AG20443 (cell line): ENCODE results near the gene EAPP.
A peak's percentile ranks its signal among the peaks of the same experiment; 100 is the strongest.
"Not testable (repeated sequence)": the region's sequence is repeated elsewhere in the genome, so short reads cannot be mapped to it uniquely, and the experiment has no call there.

ENCODE experiments used
- DNase-seq: peaks from one replicate; pipeline ENCODE4 v3.0.0; 2012; ENCODE audit warnings: low spot score, mixed read lengths

Gene EAPP

GRCh38 chr14:34539407-34540180 lies at the start of gene EAPP:
EAPP (minus strand) TSS chr14:34539701; CDS start chr14:34539628, 73 bp downstream.
- peak; percentile 98 for DNase-seq

- DNase-seq: no peak
Measured at GRCh38 chr14:34583525-34583924, 44.0 kb upstream of the EAPP start.

- DNase-seq: no peak
Measured at GRCh38 chr14:34582117-34582680, 42.7 kb upstream of the EAPP start.

GRCh38 chr14:34580381-34580780 lies 40.9 kb upstream of the EAPP start:
- no peak for DNase-seq

GRCh38 chr14:34571771-34572170 lies 32.3 kb upstream of the EAPP start:
- no peak for DNase-seq

GRCh38 chr14:34569750-34570149 lies 30.2 kb upstream of the EAPP start:
- no peak for DNase-seq

- no peak for DNase-seq
Measured at GRCh38 chr14:34568803-34569202, 29.3 kb upstream of the EAPP start.

GRCh38 chr14:34562776-34563150 lies 23.3 kb upstream of the EAPP start:
- DNase-seq: no peak

- DNase-seq: not testable (repeated sequence)
Measured at GRCh38 chr14:34562037-34562775, 22.7 kb upstream of the EAPP start.

- not testable (repeated sequence) for DNase-seq
Measured at GRCh38 chr14:34556498-34556829, 17.0 kb upstream of the EAPP start.

- not testable (repeated sequence) for DNase-seq
Measured at GRCh38 chr14:34555583-34556497, 16.3 kb upstream of the EAPP start.

GRCh38 chr14:34554540-34555250 lies 15.2 kb upstream of the EAPP start:
- DNase-seq: no peak

GRCh38 chr14:34549276-34549966 lies 9.9 kb upstream of the EAPP start:
- DNase-seq: not testable (repeated sequence)

GRCh38 chr14:34548472-34548981 lies 9.0 kb upstream of the EAPP start:
- no peak for DNase-seq

- not testable (repeated sequence) for DNase-seq
Measured at GRCh38 chr14:34547136-34547520, 7.6 kb upstream of the EAPP start.

- not testable (repeated sequence) for DNase-seq
Measured at GRCh38 chr14:34546272-34547135, 7.0 kb upstream of the EAPP start.

GRCh38 chr14:34540181-34541059 lies 919 bp upstream of the EAPP start:
- DNase-seq: not testable (repeated sequence)

- DNase-seq: no peak
Measured at GRCh38 chr14:34538871-34539406, 562 bp downstream of the EAPP start.
